Adrenal gland (tissue), 5 donors: ENCODE measurements around the gene RAD51B.

Experiments
- CTCF ChIP-seq, 6 experiments: fragments of 450-650 bp in 4 of 6; fragments of 200-600 bp in 2 of 6; sonication (generic) in 1 of 6; IDR thresholded peaks; 1 replicate in 5 of 6; 2 replicates in 1 of 6; pipeline versions ENCODE4 v1.5.1 to v1.8.0; 2016 to 2021; ENCODE audit warnings: antibody characterized with exemption in 6 of 6, mild to moderate bottlenecking in 2 of 6, moderate library complexity in 1 of 6
- POLR2A ChIP-seq, 2 donors: fragments of 450-650 bp; IDR thresholded peaks; one replicate each; pipeline ENCODE4 v1.6.1; 2017; ENCODE audit warnings: antibody characterized with exemption in 2 of 2, mild to moderate bottlenecking in 2 of 2, moderate library complexity in 1 of 2
- donor health status: DM: no; HTN: no; CAD: no.

GRCh38 chr14:68616221-68616902, 796.8 kb downstream of the RAD51B start:
- TF ChIP-seq CTCF (IDR thresholded peaks at IDR 0.05), result no peak
- no peak for TF ChIP-seq POLR2A (IDR thresholded peaks at IDR 0.05)
